Measurements from ENCODE around the gene RIMBP2. TPM values are rescaled to one million over a fixed set of nuclear protein-coding genes. Genes with fewer than 3 reads are reported as not detected.

Gene RIMBP2
- total RNA-seq, 1 donor from 2014 or later = 0.09 TPM

DNA sequence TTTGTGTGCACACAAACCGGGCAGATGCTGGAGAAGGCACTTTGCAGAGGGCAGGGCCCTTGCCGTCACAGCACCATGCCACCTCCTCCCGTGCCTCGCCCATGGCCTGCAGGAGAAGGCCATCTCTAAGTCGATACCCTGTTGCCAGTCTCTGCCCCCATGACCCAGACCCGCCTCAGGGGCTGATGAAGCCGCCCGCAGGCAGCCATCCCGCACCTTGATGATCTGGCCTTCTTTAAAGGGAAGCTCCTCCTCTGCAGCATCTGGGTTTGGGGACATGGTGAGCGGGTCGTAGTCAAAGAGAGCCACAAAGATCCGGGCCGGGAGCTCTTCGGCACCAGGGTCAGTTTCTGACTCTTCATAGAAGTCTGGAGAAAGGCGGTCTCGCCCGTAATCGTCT is 302.2 kb downstream of the RIMBP2 start:
- TF ChIP-seq, protein P1, sequence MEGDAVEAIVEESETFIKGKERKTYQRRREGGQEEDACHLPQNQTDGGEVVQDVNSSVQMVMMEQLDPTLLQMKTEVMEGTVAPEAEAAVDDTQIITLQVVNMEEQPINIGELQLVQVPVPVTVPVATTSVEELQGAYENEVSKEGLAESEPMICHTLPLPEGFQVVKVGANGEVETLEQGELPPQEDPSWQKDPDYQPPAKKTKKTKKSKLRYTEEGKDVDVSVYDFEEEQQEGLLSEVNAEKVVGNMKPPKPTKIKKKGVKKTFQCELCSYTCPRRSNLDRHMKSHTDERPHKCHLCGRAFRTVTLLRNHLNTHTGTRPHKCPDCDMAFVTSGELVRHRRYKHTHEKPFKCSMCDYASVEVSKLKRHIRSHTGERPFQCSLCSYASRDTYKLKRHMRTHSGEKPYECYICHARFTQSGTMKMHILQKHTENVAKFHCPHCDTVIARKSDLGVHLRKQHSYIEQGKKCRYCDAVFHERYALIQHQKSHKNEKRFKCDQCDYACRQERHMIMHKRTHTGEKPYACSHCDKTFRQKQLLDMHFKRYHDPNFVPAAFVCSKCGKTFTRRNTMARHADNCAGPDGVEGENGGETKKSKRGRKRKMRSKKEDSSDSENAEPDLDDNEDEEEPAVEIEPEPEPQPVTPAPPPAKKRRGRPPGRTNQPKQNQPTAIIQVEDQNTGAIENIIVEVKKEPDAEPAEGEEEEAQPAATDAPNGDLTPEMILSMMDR (IDR thresholded peaks at IDR 0.05) = no peak
- ATAC-seq (no peak), DNase-seq (no peak)
- no peak overlapping the region for H3K4me3 ChIP-seq
- H3K27me3 ChIP-seq = no peaks in the 10 kb centered on the region
- H3K9me3 ChIP-seq = no peaks in the 10 kb centered on the region
- intact Hi-C loops (cut with DNase I) = no loop called here
- no peaks in the 10 kb centered on the region for H3K4me1 ChIP-seq
- no peaks in the 10 kb centered on the region for H3K36me3 ChIP-seq
- H3K27ac ChIP-seq = no peak overlapping the region

DNA sequence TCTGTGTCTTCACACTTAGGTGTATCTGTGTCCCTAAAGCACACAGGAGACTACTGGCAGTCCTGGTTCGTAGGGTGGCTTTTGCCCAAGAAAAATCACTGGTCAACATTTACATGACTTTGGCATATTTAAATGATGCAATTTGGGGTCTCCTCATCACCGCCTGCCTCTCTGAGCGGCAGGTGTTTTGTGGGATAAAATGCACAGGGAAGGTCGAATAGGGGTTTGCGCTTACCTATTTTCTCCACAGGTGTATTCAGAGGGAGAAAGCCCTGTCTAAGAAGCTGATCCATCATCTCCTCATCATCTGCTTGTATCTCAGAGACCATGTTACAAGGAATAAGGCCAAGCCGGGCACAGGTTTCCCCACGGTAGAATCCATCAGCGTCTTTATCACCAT is 303.7 kb downstream of the RIMBP2 start:
- TF ChIP-seq, protein P1 (IDR thresholded peaks at IDR 0.05) = no peak
- no peaks in the 10 kb centered on the region for H3K9me3 ChIP-seq
- H3K4me1 ChIP-seq = no peaks in the 10 kb centered on the region
- ATAC-seq = no peak
- DNase-seq = no peak
- no peaks in the 10 kb centered on the region for H3K36me3 ChIP-seq
- no peaks in the 10 kb centered on the region for H3K27me3 ChIP-seq
- no peak overlapping the region for H3K27ac ChIP-seq
- intact Hi-C loops (cut with DNase I) = no loop called here
- H3K4me3 ChIP-seq = no peak overlapping the region

DNA sequence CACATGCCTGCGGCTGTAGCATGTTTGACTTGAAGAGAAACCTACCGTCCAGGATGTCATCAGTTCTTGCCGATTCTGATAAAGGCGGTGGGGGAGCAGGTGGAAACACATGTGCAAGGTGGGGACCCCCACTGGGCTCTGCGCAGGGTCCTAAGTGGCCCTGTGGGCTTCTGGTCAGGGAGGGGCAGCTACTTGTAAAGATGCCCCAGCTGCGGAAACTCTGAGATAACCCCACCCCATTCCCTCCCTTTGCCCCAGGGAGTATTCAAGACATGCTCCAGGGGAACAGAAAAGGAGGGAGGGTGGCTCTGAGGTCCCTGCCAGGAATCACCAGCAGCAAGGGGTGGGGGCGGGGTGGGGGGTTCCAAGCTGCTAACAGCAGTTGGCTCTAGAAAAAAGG is 310.8 kb downstream of the RIMBP2 start:
- no peak for DNase-seq
- H3K36me3 ChIP-seq = no peaks in the 10 kb centered on the region
- H3K27ac ChIP-seq = no peak overlapping the region
- ATAC-seq = no peak
- TF ChIP-seq, protein P1 (IDR thresholded peaks at IDR 0.05) = no peak
- H3K9me3 ChIP-seq = no peaks in the 10 kb centered on the region
- no peak overlapping the region for H3K4me3 ChIP-seq
- no peaks in the 10 kb centered on the region for H3K4me1 ChIP-seq
- H3K27me3 ChIP-seq = peaks cover 10% of the 10 kb centered on the region
- intact Hi-C loops (cut with DNase I) = no loop called here

DNA sequence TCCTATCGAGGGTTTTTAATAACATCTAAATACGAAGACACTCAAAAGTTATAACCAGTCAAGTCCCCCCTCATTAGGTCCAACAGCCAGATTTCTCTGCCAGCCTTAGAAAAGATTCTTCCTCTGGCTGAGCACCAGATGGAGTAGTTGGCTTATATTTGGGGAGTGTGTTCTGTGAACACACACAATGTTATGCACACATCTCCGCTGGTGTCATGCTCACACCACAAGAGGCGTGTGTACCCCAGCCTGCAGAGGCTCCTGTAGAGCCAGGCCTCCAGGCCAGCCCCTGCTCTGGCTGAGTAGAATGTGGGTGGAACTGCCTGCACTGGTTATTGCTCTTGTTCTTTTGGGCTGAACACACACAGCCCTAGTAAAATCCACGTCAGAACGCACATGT is 314.4 kb downstream of the RIMBP2 start:
- intact Hi-C loops (cut with DNase I) = no loop called here
- DNase-seq (no peak), ATAC-seq (no peak)
- Histone ChIP-seq H3K4me3 (no peak overlapping the region), H3K27me3 (peaks cover 11% of the 10 kb centered on the region), H3K4me1 (no peaks in the 10 kb centered on the region), H3K36me3 (no peaks in the 10 kb centered on the region), H3K27ac (no peak overlapping the region), H3K9me3 (no peaks in the 10 kb centered on the region)
- TF ChIP-seq, protein P1 (IDR thresholded peaks at IDR 0.05) = no peak

DNA sequence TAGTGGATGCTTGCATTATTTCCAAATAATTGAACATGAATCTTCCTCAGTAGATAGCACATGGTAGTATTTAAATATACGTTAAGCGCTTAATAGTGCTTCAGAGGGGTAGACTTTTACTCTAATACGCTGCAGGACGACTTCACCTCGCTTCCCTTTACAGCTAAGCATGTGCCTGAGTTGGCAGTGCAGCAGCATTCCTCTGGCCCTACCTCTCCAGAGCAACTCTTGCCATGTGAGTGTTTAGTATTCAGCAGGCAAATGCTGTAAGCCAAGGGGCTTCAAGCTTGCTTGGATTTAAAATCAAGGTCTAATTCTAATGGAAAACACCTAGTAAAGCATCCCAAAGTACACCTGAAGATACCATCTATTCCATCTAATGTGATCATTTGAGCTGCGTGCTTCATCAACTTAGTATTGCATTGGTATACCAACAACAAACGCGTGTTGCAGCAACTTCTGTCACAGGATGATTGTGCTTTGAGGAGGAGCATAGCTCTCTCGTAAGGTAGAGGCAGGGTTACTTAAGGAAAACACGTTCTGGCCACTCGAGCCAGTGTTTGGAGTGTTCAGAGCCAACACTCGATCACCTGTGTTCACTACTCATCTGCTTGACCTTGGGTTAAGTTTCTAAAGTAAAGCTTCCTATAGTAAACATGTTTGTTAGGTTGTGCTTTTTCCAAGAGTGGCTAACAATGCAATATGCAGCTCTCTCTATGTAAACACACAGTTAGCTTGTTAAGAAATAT is 317.8 kb downstream of the RIMBP2 start:
- H3K36me3 ChIP-seq = no peaks in the 10 kb centered on the region
- intact Hi-C loops (cut with DNase I) = no loop called here
- H3K4me1 ChIP-seq = no peaks in the 10 kb centered on the region
- H3K9me3 ChIP-seq = no peaks in the 10 kb centered on the region
- DNase-seq (no peak), ATAC-seq (peak; percentile 84)
- H3K27ac ChIP-seq = no peak overlapping the region
- peaks cover 9% of the 10 kb centered on the region for H3K27me3 ChIP-seq
- no peak overlapping the region for H3K4me3 ChIP-seq
- TF ChIP-seq, protein P1 (IDR thresholded peaks at IDR 0.05) = no peak
